Activated CD4-positive, alpha-beta T cell treated with anti-CD3 and anti-CD28 coated beads for 48 hours (primary cell): ENCODE measurements around the gene TRPM7.

Experiments
- DNase-seq: peaks from one replicate; pipeline ENCODE4 v3.0.0-alpha.2; 2020

Gene TRPM7

GRCh38 chr15:50558012-50558411 is 128.6 kb downstream of the TRPM7 start:
- no peak for DNase-seq

- DNase-seq = no peak
Measured at GRCh38 chr15:50556642-50557371, 129.8 kb downstream of the TRPM7 start.

- DNase-seq = no peak
Measured at GRCh38 chr15:50552238-50552637, 134.4 kb downstream of the TRPM7 start.

- no peak for DNase-seq
Measured at GRCh38 chr15:50549326-50549725, 137.3 kb downstream of the TRPM7 start.

- no peak for DNase-seq
Measured at GRCh38 chr15:50546566-50546965, 140.0 kb downstream of the TRPM7 start, which contains the start of gene USP50. USP50 (minus strand) TSS chr15:50546666; CDS start chr15:50546525, 141 bp downstream.

- no peak for DNase-seq
Measured at GRCh38 chr15:50544368-50544767, 142.2 kb downstream of the TRPM7 start.

GRCh38 chr15:50543556-50543955 is 143.0 kb downstream of the TRPM7 start:
- DNase-seq = no peak

- DNase-seq = no peak
Measured at GRCh38 chr15:50542887-50543210, 143.7 kb downstream of the TRPM7 start.

GRCh38 chr15:50531766-50532165 is 154.8 kb downstream of the TRPM7 start:
- no peak for DNase-seq

GRCh38 chr15:50531163-50531562 is 155.4 kb downstream of the TRPM7 start:
- DNase-seq = no peak

GRCh38 chr15:50523851-50524251 is 162.7 kb downstream of the TRPM7 start:
- DNase-seq = no peak

GRCh38 chr15:50519740-50520425 is 166.7 kb downstream of the TRPM7 start:
- no peak for DNase-seq

GRCh38 chr15:50513001-50513400 is 173.6 kb downstream of the TRPM7 start:
- DNase-seq = no peak
